Measurements from ENCODE around the gene PAFAH1B2. TPM values are rescaled to one million over a fixed set of nuclear protein-coding genes. Genes with fewer than 3 reads are reported as not detected.

PAFAH1B2 gene
- total and polyA plus RNA-seq, 2 of the 8 experiments (the other 6 are each of a cell fraction or from before 2014, with no cell fraction given): 38.2 to 161 TPM

GRCh38 chr11:117202386-117203068, 58.4 kb downstream of the PAFAH1B2 start:
- Histone ChIP-seq H3K36me3 (ENCODE audit: control insufficient read depth in 2 of 4, insufficient read depth in 4 of 4, low read length in 3 of 4) (peaks cover 2 to 8% (median 5%) of the 10 kb centered on the region in 4 experiments; a peak in 3 of 8 replicates), H2BK5ac (ENCODE audit: low read depth, low read length) (no peak overlapping the region), H3K14ac (ENCODE audit: insufficient read length) (no peak overlapping the region), H3K23me2 (ENCODE audit: low read depth, low read length) (peaks cover 6% of the 10 kb centered on the region; the same call in 1 of the 2 replicates), H3K79me1 (ENCODE audit: low read depth, low read length) (no peaks in the 10 kb centered on the region; the same call in 1 of the 2 replicates), H3K9me3 (ENCODE audit: insufficient read depth in 2 of 2, low read depth in 1 of 2, low read length in 1 of 2) (no peaks in the 10 kb centered on the region), H3K9ac (replicated peaks in 1 of 4; ENCODE audit: extremely low read depth in 1 of 4, low read depth in 3 of 4, low read length in 3 of 4) (no peak overlapping the region), H3K27me3 (replicated peaks in 1 of 4; ENCODE audit: control insufficient read depth in 3 of 4, extremely low read depth in 1 of 4, insufficient read depth in 3 of 4, low read length in 3 of 4) (no peaks in the 10 kb centered on the region; a peak in 1 of 7 replicates), H3K4me2 (ENCODE audit: insufficient read depth in 1 of 2, low read depth in 2 of 2, low read length in 2 of 2) (peak overlapping the region in 1 of 2 experiments; percentile 67; a peak in 1 of 4 replicates), H2AFZ (ENCODE audit: low read length) (no peak overlapping the region), H3K23ac (ENCODE audit: insufficient read length) (no peak overlapping the region), H4K8ac (ENCODE audit: extremely low read depth, insufficient read depth, low read length) (peak overlapping the region; percentile 86; the same call in 1 of the 2 replicates), H3K79me2 (ENCODE audit: control insufficient read depth in 1 of 2, insufficient read depth in 2 of 2, low read length in 2 of 2) (peaks cover 0 to 14% of the 10 kb centered on the region in 2 experiments; a peak in 1 of 4 replicates), H3K56ac (replicated peaks; ENCODE audit: insufficient read length, low read depth, low read length) (no peak overlapping the region), H3K18ac (ENCODE audit: extremely low read depth, low read length) (no peak overlapping the region), H4K91ac (replicated peaks; ENCODE audit: insufficient read length, low read length) (no peak overlapping the region), H2BK20ac (ENCODE audit: low read length) (no peak overlapping the region), H2BK12ac (ENCODE audit: low read depth, low read length) (no peak overlapping the region), H2BK15ac (ENCODE audit: low read length) (no peak overlapping the region), H3K4me1 (replicated peaks in 1 of 4; ENCODE audit: control insufficient read depth in 3 of 4, insufficient read depth in 4 of 4, low read length in 3 of 4) (peaks cover 7 to 32% (median 28%) of the 10 kb centered on the region in 4 experiments), H3K27ac (ENCODE audit: low read depth, low read length) (no peak overlapping the region), H4K5ac (ENCODE audit: insufficient read length, low read depth, low read length) (no peak overlapping the region), H3K4ac (replicated peaks; ENCODE audit: insufficient read length, low read depth, low read length) (no peak overlapping the region), H3K4me3 (ENCODE audit: extremely low read depth in 1 of 4, insufficient read depth in 2 of 4, low read depth in 3 of 4, low read length in 4 of 4) (no peak overlapping the region), H2AK5ac (ENCODE audit: low read depth, low read length) (no peak overlapping the region), H4K20me1 (replicated peaks in 1 of 2; ENCODE audit: control insufficient read depth in 1 of 2, insufficient read depth in 2 of 2, low read length in 2 of 2) (peaks cover 0 to under 1% of the 10 kb centered on the region in 2 experiments), H2BK120ac (replicated peaks; ENCODE audit: low read depth, low read length) (no peak overlapping the region)
- FAIRE-seq (no peak), DNase-seq (ENCODE audit: low read depth in 1 of 2, low spot score in 2 of 2) (no peak)
- CTCF ChIA-PET (ENCODE audit: partially characterized antibody): interaction anchor here (0.6 to 18.7 kb wide), 9 partner anchors 8 to 459 kb away, joined by 3 to 449 read pairs (median 5); partner anchors contain the start of genes PAFAH1B2, PCSK7, RNF214 and SIDT2
- 95% methylated on average over 7 of the region's 7 CpGs; no CpG with 5 or more reads in 1 of the 2 experiments for WGBS, 2 experiments (ENCODE audit: extremely low coverage in 1 of 2, insufficient coverage in 1 of 2, insufficient read length in 1 of 2, insufficient replicate concordance in 2 of 2, low coverage in 1 of 2, low lambda C conversion rate in 2 of 2, missing lambda C conversion rate in 1 of 2)
- TF ChIP-seq SAP30 (IDR thresholded peaks at IDR 0.05; ENCODE audit: insufficient read depth, insufficient replicate concordance, low read length) (no peak), CHD1 (IDR thresholded peaks at IDR 0.05; ENCODE audit: low read depth, low read length) (no peak), RXRA (IDR thresholded peaks at IDR 0.05; ENCODE audit: insufficient read depth, low read depth, low read length) (no peak), NANOG (IDR thresholded peaks at IDR 0.05; ENCODE audit: insufficient read depth, low read depth, low read length, poor library complexity, severe bottlenecking) (no peak)
- TF ChIP-seq, protein P1, sequence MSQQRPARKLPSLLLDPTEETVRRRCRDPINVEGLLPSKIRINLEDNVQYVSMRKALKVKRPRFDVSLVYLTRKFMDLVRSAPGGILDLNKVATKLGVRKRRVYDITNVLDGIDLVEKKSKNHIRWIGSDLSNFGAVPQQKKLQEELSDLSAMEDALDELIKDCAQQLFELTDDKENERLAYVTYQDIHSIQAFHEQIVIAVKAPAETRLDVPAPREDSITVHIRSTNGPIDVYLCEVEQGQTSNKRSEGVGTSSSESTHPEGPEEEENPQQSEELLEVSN (IDR thresholded peaks at IDR 0.05): no peak
- POLR2A ChIA-PET (ENCODE audit: partially characterized antibody): interaction anchor here (0.7 to 10.3 kb wide), 12 partner anchors 8 to 55 kb away, joined by 3 to 153 read pairs (median 6); partner anchors contain the start of genes PCSK7, RNF214 and SIDT2

Data from H1 (cell line).